Stimulated activated CD4-positive, alpha-beta T cell treated with anti-CD3 and anti-CD28 coated beads, Interleukin-15, amount 100 ng/mL, for 1 hour (primary cell): Measurements from ENCODE around the gene SSH3.
A peak's percentile ranks its signal among the peaks of the same experiment; 100 is the strongest.
"Not testable (repeated sequence)": the region's sequence is repeated elsewhere in the genome, so short reads cannot be mapped to it uniquely, and the experiment has no call there.

ENCODE experiments used
- DNase-seq, 2 donors: peaks; one replicate each; pipeline ENCODE4 v3.0.0-alpha.2; 2020; ENCODE audit warnings: low read depth in 1 of 2, low spot score in 1 of 2

The SSH3 gene

GRCh38 chr11:67303132-67303834, at the start of gene SSH3:
SSH3 (plus strand) TSS chr11:67303530; CDS start chr11:67303626, 96 bp downstream.
- no peak for DNase-seq

DNA sequence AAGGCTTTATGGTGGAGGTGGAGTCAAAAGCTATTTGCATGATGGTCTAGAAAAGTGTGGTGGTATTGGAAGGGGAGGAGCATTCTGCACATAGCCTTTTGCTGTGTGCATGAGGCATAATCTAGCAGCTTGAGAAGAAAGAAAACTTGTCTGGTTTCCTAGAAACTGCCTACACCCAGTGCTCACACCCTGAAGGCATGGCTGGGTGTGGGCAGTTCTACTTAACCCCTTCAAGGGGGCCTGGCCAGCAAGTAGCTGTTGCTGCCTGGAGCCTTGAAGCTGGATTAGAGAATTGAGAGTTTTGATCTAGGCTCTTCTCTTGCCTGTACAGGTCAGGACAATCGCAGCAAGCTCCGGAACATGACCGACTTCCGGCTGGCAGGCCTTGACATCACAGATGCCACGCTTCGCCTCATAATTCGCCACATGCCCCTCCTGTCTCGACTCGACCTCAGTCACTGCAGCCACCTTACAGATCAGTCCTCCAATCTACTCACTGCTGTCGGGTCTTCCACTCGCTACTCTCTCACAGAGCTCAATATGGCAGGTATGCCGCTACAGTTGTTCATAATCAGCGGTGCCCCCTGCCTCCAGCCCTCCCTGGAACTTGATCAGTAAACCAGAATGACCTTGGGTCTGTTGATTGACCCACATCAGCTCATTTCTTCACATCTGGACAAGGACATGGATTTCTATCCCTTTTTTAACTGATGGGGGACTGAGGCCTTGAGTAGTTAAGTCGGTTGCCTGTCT, 49.3 kb upstream of the SSH3 start:
- DNase-seq = no peak

DNA sequence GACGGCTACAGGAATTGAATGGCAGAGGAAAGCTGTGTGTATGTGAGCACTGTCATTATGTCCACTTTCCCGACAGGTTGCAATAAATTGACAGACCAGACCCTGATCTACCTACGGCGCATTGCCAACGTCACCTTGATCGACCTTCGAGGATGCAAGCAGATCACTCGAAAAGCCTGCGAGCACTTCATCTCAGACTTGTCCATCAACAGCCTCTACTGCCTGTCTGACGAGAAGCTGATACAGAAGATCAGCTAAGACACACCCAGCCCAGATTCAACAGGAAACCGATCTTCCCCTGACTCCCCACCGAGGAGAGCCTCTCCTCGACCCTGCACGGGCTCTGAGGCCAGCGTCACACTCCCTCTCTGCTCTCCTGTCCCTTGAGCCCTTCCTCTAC, 48.5 kb upstream of the SSH3 start:
- DNase-seq = no peak

- no peak for DNase-seq
These were observed 48.0 kb upstream of the SSH3 start for GRCh38 chr11:67255353-67255752.

DNA sequence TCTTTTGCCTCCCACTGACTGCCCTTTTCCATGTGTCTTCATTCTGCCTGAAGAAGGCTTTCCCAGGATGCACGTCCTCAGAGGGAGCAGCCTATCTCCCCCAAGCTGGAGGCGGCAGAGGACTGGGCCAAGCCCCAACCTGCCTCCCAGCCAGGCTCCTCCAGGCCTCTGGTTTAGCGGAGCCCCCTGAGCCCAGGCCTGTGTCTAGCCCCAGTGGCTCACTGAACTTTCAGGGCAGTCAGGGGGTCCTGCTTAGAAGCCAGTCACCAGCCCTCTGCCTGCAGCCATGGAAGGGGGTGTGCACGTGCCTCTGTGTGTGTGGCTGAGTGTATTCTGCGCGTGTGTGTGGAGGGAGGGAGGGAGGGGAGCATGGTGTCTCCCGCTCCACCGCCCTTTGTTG, 47.5 kb upstream of the SSH3 start:
- no peak for DNase-seq

- no peak for DNase-seq
These were observed 46.7 kb upstream of the SSH3 start for GRCh38 chr11:67256477-67257135.

- DNase-seq = no peak
These were observed 42.9 kb upstream of the SSH3 start for GRCh38 chr11:67260406-67260805.

- DNase-seq = not testable (repeated sequence)
These were observed 42.3 kb upstream of the SSH3 start for GRCh38 chr11:67260885-67261639.

- no peak for DNase-seq
These were observed 41.7 kb upstream of the SSH3 start for GRCh38 chr11:67261640-67261945.

DNA sequence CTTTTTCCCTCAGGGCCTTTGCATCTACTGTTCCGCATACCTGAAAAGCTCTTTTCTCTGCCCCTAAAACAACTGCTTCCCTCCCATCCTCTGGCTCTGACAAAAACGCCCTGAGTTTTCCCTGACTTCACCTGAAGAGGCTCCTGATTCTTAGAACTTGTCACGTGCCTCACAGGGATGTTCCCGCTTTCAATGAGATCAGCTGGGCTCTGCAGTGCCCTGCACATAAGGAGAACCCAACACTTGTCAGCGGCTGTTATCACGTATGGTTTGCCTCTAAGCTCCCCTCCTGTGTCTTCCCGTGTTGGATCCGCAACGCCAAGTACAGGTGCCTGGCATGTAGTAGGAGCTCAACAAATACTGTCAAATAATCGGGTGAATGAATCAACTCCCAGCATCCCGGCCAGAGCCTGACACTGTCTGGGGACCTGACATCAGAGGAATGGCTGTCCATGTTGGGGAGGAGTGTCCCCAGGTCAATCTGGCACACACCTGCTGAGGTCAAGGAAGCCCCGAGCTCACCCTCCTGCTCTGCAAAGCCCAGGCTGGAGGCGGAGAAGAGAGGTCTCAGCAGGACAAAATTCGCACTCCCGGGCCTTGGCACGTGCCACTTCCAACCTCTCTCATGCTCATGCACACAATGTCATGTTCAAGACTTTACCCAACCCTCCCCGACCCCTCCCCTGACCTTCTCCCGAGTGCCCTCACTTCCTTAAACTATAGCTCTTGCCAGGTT, 41.2 kb upstream of the SSH3 start:
- no peak for DNase-seq

GRCh38 chr11:67262731-67263675, 40.3 kb upstream of the SSH3 start:
- peak in 1 of 2 donors; percentile 56 for DNase-seq

GRCh38 chr11:67264260-67264659, 39.1 kb upstream of the SSH3 start:
- DNase-seq = no peak

DNA sequence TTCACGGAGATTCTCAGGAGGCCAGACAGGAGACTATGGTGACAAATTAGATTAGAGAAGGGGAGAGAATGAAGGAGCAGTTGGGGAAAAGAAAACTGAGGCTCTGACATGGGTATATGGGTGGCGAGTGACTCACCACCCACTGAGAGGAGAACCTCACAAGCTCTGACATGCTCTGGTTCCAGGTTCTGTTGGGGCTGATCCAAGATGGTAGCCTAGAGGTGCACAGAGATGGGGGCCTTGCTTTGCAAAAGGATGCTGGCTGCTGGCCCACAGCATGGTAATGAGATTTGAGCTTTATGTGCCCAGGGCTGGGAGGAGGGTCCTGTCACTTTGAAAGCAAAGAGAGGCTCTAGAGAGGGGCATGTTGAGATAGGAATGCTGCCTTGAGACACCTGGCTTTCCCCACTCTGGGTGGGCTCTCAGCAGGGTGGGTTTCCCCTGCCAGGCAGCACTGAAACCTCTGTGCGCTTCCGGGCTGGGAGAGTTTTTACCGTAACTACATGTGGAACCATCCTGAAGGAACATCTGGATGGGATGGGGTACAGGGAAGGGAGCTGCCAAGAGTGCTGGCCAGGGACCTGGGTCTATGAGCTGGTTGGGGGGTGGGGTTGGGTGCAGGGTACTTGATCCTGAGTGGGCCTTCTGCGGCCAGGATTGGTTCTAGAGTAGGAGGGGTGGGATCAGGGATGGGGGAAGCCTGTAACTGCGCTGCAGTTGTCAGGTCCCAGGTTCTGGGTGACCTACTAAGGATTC, 38.3 kb upstream of the SSH3 start:
- DNase-seq = no peak

GRCh38 chr11:67265633-67266448, 37.5 kb upstream of the SSH3 start:
- peak; percentile 64 to 74 for DNase-seq

GRCh38 chr11:67266449-67267187, 36.7 kb upstream of the SSH3 start, which contains the start of gene GRK2:
GRK2 (plus strand) TSS chr11:67266473; CDS start chr11:67266700, 227 bp downstream.
- DNase-seq = no peak

- DNase-seq = no peak
These were observed 35.9 kb upstream of the SSH3 start for GRCh38 chr11:67267188-67268080.
